Hematopoietic multipotent progenitor cell treated with erythropoietin and hydrocortisone succinate and interleukin-3 and kit ligand, for 4 days (in vitro differentiated cells): ENCODE data around the gene FAM227B.
"Not testable (repeated sequence)": the region's sequence is repeated elsewhere in the genome, so short reads cannot be mapped to it uniquely, and the experiment has no call there.

Experiments used
- DNase-seq: peaks from one replicate; pipeline ENCODE4 v3.0.0-alpha.2; 2015

The FAM227B gene

GRCh38 chr15:49428409-49429095, 192.1 kb downstream of the FAM227B start:
- DNase-seq, result no peak

- no peak for DNase-seq
Measured at GRCh38 chr15:49427372-49427771, 193.2 kb downstream of the FAM227B start.

- DNase-seq, result no peak
Measured at GRCh38 chr15:49424954-49425353, 195.7 kb downstream of the FAM227B start.

DNA sequence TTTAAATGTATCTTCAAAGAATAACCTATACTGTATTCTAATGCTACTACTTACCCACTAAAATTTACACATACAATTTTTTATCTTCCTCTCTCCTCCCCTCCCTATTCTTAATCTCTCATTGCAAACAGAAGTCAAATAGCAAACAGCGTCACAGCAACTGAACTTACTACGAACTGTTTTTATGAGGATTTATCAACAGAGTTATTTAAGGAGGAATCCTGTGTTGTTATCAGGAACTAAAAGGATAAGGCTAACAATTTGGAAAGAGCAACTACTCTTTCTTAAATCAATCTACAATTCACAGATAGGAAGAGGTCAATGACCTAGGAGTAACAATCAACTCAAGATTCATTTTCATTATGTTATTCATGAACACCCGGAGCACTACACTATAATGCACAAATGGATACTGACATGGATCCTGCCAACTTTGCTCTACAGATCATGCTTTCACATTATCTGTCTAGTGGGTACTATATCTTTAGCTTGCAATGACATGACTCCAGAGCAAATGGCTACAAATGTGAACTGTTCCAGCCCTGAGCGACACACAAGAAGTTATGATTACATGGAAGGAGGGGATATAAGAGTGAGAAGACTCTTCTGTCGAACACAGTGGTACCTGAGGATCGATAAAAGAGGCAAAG, 196.6 kb downstream of the FAM227B start:
- DNase-seq, result no peak

- DNase-seq, result peak; percentile 9
Measured at GRCh38 chr15:49423021-49423420, 197.6 kb downstream of the FAM227B start, which contains the start of gene FGF7. FGF7 (plus strand) TSS chr15:49423242; CDS start chr15:49424298, 1,056 bp downstream.

DNA sequence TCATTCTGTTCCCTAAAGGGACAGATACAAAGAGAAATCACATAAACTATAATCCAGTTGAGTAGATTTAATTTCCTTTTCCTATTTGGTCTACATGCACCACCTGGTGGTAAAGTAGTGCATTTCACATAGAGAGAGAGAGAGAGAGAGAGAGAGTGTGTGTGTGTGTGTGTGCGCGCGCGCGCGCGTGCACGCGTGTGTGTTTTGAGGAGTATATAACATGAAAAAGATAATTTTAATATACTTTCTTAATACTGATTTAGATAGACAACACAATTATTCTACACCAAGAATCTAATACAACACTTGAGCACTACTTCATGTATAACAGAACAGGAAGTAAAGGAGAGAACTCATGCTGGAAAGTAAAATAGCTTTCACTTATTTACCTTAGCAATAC, 198.6 kb downstream of the FAM227B start:
- peak; percentile 66 for DNase-seq

DNA sequence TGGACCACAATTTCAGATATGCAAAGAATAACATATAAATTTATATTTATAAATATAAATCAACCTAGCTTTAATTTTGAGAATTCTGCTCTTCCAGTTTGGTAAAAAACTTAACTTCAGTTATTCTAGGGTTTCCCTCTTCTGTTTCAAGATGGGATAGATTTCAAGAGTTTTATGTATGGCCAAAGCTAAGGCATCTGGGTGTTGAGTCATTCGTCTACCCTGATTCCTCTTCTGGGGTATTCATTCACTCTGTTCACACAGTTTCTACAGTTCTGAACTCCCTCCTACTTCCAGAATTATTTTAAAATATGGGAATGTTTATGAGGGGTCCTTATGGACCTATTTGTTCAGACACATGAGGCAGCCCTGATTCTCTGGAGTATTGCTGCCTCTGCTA, 201.8 kb downstream of the FAM227B start:
- no peak for DNase-seq

GRCh38 chr15:49415638-49416037, 205.0 kb downstream of the FAM227B start:
- no peak for DNase-seq

- no peak for DNase-seq
Measured at GRCh38 chr15:49415149-49415548, 205.5 kb downstream of the FAM227B start.

- no peak for DNase-seq
Measured at GRCh38 chr15:49412797-49413196, 207.8 kb downstream of the FAM227B start.

DNA sequence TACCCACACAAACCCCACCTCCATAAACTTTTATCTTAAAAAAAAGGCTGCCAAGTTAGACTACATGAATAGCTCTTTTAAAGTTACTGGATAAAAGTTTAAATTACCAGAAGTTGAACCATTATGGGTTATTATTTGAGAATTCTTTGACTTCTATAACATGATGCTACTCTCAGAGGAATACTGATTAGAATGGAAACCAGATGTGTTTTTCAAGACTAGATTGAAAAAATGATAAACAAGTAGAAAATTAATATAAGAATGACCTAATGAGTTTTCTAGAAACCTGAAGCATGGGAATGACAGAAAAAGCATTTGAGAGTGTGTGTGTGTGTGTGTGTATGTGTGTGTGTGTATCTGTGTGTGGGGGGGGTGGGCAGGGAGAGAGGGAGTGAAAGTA, 210.0 kb downstream of the FAM227B start:
- DNase-seq, result no peak

DNA sequence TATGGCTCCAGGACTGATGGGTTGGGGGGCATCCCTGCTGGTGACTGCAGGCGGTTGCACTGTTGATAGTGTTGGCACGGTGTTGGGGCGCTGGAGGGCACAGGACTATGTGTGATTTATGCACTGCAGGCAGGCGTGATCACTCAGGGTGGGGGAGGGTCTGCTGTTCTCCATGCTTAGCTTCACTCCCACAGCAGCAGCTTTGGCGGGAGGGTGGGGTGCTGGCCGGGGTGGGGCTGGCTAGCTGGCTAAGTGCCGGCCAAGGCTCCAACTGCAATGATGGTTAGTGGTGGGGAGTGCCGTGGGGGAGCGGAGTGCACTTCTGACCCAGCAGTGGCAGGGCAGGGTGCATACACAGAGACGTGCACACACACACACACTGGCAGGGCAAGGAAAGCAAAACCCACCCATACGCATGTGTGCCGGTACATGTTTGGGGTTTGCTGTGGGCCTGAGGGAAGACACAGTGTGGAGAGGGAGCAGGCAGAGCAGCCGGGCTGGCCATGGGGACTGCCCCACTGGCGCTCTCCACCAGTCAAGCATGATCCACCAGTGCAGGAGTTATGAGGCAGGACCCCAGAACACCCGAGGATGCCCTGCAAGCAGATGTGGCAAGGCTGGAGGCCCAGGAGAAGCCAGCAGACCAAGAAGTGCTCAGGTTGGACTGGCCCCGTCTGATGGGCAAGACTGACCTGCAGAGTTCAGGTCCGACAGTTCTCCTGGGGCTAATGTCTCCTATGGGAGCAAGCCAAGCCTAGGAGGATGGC, 214.1 kb downstream of the FAM227B start:
- DNase-seq, result no peak

GRCh38 chr15:49402515-49403296, 217.9 kb downstream of the FAM227B start:
- DNase-seq, result not testable (repeated sequence)

DNA sequence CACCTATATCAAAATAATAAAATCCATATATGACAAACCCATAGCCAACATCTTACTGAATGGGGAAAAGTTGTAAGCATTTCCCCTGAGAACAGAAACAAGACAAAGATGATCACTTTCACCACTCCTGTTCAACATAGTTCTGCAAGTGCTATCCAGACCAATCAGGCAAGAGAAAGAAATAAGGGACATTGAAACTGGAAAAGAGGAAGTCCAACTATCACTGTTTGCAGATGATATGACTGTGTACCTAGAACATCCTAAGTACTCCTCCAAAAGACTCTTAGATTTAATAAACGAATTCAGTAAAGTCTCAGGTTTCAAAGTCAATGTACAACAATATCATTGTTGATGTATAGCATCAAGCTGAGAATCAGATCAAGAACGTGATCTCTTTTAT, 233.1 kb downstream of the FAM227B start:
- DNase-seq, result peak; percentile 50

- no peak for DNase-seq
Measured at GRCh38 chr15:49383266-49383665, 237.4 kb downstream of the FAM227B start.

DNA sequence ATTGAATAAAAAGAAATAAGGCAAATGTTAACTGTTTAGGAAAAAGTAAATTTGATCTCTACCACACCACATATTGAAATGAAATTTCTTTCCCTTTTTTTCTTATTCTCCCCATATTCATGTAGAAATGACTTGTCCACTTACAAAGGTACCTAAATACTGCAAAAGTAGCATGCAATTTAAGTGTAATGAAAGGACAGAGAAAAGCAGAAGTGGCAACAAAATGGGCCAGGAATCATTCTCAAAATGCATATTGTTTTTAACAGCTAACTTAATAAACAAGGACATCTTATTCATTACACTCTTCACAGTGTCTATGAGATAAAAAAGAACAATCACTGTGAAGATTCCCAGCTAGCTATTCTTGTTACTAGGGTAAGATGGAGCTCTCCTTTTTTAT, 238.2 kb downstream of the FAM227B start:
- DNase-seq, result no peak

GRCh38 chr15:49380912-49381311, 239.7 kb downstream of the FAM227B start:
- peak; percentile 10 for DNase-seq

DNA sequence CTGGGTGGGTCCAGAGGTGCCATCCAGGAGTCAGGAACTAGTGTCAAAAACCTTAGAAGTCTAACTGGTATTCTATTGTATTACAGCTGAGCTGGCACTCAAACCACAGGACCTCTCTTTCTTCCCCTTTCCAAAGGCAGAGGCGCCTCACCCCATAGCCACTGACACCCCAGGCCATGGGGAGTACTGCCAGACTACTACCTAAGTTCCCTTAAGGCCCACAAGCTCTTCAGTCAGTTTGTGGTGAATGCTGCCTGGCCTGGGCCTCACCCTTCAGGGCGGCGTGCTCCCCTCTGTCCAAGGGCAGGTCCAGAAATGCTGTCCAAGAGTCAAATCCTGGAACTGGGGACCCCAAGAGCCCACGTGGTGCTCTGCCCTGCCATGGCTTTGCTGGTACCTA, 240.6 kb downstream of the FAM227B start:
- DNase-seq, result peak; percentile 61

GRCh38 chr15:49372366-49372765, 248.3 kb downstream of the FAM227B start:
- DNase-seq, result no peak

DNA sequence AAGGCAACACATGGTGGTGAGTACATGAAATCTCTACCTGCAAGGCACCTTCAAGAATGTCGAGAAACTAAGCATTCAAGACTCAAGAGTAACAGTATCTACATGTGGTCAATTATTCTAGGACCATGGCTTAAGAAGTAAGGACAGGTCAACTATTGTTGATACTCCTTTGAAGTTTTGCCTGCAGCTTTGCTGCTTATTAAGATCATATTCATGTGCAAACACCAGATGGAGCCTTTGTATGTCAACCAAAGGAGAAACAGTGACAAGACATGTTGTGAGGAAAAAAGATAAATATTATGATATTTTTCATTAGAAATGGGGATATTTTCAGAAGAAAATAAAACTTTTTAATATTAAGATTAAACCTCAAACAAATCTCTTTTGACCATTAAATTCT, 249.8 kb downstream of the FAM227B start:
- DNase-seq, result peak; percentile 65

DNA sequence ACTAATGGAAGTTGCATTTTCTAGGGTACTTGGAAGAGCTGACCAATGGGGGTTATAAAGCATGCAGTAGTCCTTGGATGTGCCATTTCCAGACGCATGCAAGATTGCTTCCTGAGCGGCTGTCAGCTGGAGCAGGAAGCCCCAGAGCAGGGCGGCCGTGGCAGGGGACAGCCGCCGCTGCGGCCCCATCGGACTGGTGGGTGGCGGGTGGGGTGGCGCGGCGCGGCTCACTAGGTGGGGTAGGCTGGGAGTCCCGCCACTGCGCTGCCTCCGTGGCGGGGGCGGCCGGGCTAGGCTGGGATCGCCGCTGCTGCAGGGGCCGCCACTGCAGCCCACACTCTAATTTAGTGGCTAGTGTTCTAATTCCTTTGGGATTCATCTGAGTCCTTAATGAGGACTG, 254.1 kb downstream of the FAM227B start:
- DNase-seq, result no peak

GRCh38 chr15:49361370-49361769, 259.2 kb downstream of the FAM227B start:
- DNase-seq, result no peak

DNA sequence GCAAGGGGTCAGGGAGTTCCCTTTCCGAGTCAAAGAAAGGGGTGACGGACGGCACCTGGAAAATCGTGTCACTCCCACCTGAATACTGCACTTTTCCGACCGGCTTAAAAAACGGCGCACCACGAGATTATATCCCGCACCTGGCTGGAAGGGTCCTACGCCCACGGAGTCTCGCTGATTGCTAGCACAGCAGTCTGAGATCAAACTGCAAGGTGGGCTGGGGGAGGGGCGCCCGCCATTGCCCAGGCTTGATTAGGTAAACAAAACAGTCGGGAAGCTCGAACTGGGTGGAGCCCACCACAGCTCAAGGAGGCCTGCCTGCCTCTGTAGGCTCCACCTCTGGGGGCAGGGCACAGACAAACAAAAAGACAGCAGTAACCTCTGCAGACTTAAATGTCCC, 266.2 kb downstream of the FAM227B start:
- DNase-seq, result not testable (repeated sequence)
